GM12878 (cell line): ENCODE data around the gene MAST4. TPM values are rescaled to one million over a fixed set of nuclear protein-coding genes. Genes with fewer than 3 reads are reported as not detected.

Experiments
- ATAC-seq: fragments of 200-7000 bp; cut with Tn5 transposase; 3 replicates; pipeline ENCODE4 v1.9.1; 2020; ENCODE audit warnings: mild to moderate bottlenecking, moderate library complexity
- BruUV-seq: library from RNA; stranded (reverse); fragments of 400-500 nt; replicated peaks from 2 replicates; lab custom pipeline; 2021; lab: Mats Ljungman, UMichigan
- CTCF ChIA-PET: fragments of 300-600 bp; sonication (Branson Sonifier 250); formaldehyde crosslinking; extraction: SDS; loops from one replicate; lab custom pipeline; 2021; ENCODE audit warnings: inconsistent platforms; lab: Yijun Ruan, JAX
- POLR2A ChIA-PET: fragments of 350-600 bp; formaldehyde crosslinking; extraction: SDS; loops from one replicate; lab custom pipeline; 2021; ENCODE audit warnings: inconsistent platforms; lab: Charles Lee
- RAD21 ChIA-PET: fragments of 300-600 bp; sonication (Branson Sonifier 250); formaldehyde crosslinking; loops from one replicate; lab custom pipeline; 2023; ENCODE audit warnings: antibody characterized with exemption; ENCODE audit not compliant: unreplicated experiment; lab: Charles Lee
- SMC1A ChIA-PET: fragments of 300-600 bp; sonication (Branson Sonifier 250); formaldehyde crosslinking; loops from one replicate; lab custom pipeline; 2023; ENCODE audit not compliant: unreplicated experiment, uncharacterized antibody; lab: Charles Lee
- DNase-seq: peaks from one replicate; pipeline ENCODE4 v3.0.0-alpha.2; 2011; ENCODE audit warnings: low read depth, low spot score
- FAIRE-seq: peaks from 3 replicates; lab custom pipeline; 2011; peaks lifted over from hg19 to GRCh38; lab: Jason Lieb, UNC
- H2AFZ ChIP-seq: 2 replicates; pipeline ENCODE4 v1.6.0; 2011; ENCODE audit warnings: low read depth, low read length, control low read depth; ENCODE audit not compliant: control insufficient read depth
- H3K27ac ChIP-seq: 2 replicates; pipeline ENCODE4 v1.5.1; 2011; ENCODE audit warnings: control low read depth; ENCODE audit not compliant: control insufficient read depth, insufficient read depth
- H3K27me3 ChIP-seq, 2 experiments: replicated peaks in 1 of 2; 2 replicates each; pipeline versions ENCODE4 v1.6.0 to v1.6.1; 2011; ENCODE audit warnings: low read length in 1 of 2; ENCODE audit not compliant: control insufficient read depth in 2 of 2, insufficient read depth in 2 of 2
- H3K36me3 ChIP-seq, 2 experiments: 2 replicates each; pipeline ENCODE4 v1.5.1; 2011; ENCODE audit warnings: low read length in 1 of 2; ENCODE audit not compliant: control insufficient read depth in 2 of 2, insufficient read depth in 2 of 2
- H3K4me1 ChIP-seq: 2 replicates; pipeline ENCODE4 v1.6.1; 2011; ENCODE audit warnings: mild to moderate bottlenecking, low read length, moderate library complexity, mixed read lengths; ENCODE audit not compliant: control insufficient read depth, insufficient read depth
- H3K4me2 ChIP-seq: 2 replicates; pipeline ENCODE4 v1.6.0; 2011; ENCODE audit warnings: control low read depth; ENCODE audit not compliant: control insufficient read depth, insufficient read depth
- H3K4me3 ChIP-seq: fragments of 200-600 bp; sonication (generic); 2 replicates; pipeline ENCODE4 v1.5.1; 2016
- H3K79me2 ChIP-seq: 2 replicates; pipeline ENCODE4 v1.6.0; 2011; ENCODE audit warnings: low read length; ENCODE audit not compliant: control insufficient read depth, insufficient read depth
- H3K9ac ChIP-seq: 2 replicates; pipeline ENCODE4 v1.8.0; 2011; ENCODE audit warnings: low read length, control low read depth, mixed read lengths; ENCODE audit not compliant: control insufficient read depth, insufficient read depth
- H3K9me3 ChIP-seq: replicated peaks from 3 replicates; pipeline ENCODE4 v1.5.1; 2011; ENCODE audit warnings: mild to moderate bottlenecking, low read length; ENCODE audit not compliant: control insufficient read depth, insufficient read depth
- H4K20me1 ChIP-seq: 2 replicates; pipeline ENCODE4 v1.6.0; 2011; ENCODE audit not compliant: control insufficient read depth, insufficient read depth
- CEBPB ChIP-seq, 2 experiments: fragments of 150-350 bp in 1 of 2; IDR thresholded peaks; 2 replicates each; pipeline ENCODE4 v1.6.1; 2012 to 2014; ENCODE audit warnings: low read depth in 2 of 2, low read length in 2 of 2, borderline replicate concordance in 1 of 2, inconsistent platforms in 1 of 2
- CHD4 ChIP-seq: fragments of 200-600 bp; sonication (generic); IDR thresholded peaks from 2 replicates; pipeline ENCODE4 v1.6.1; 2016; ENCODE audit warnings: mild to moderate bottlenecking
- ETV6 ChIP-seq, 2 experiments: fragments of 450-650 bp in 1 of 2; IDR thresholded peaks in 1 of 2; conservative IDR thresholded peaks in 1 of 2; 2 replicates each; pipeline ENCODE4 v1.6.1; 2014; ENCODE audit warnings: antibody characterized with exemption in 1 of 2, borderline replicate concordance in 1 of 2, low read depth in 1 of 2, mild to moderate bottlenecking in 1 of 2, moderate library complexity in 1 of 2
- NR2F1 ChIP-seq: fragments of 450-650 bp; conservative IDR thresholded peaks from 2 replicates; pipeline ENCODE4 v1.6.1; 2017; ENCODE audit warnings: mild to moderate bottlenecking
- RB1 ChIP-seq: fragments of 450-650 bp; formaldehyde crosslinking; IDR thresholded peaks from 2 replicates; pipeline ENCODE4 v1.6.1; 2017; ENCODE audit warnings: mild to moderate bottlenecking, borderline replicate concordance
- SMC3 ChIP-seq: IDR thresholded peaks from 2 replicates; pipeline ENCODE4 v1.6.1; 2011; ENCODE audit warnings: low read length, improper control_type of control experiment, borderline replicate concordance
- SREBF1 ChIP-seq: IDR thresholded peaks from 2 replicates; pipeline ENCODE4 v1.6.1; 2012; ENCODE audit warnings: mild to moderate bottlenecking, low read length
- ZNF207 ChIP-seq: fragments of 450-650 bp; IDR thresholded peaks from 2 replicates; pipeline ENCODE4 v1.6.1; 2014; ENCODE audit warnings: antibody characterized with exemption, mild to moderate bottlenecking, borderline replicate concordance
- WGBS: methylation state at CpG from one replicate; pipeline ENCODE4 v1.1.6; 2016; ENCODE audit warnings: low lambda C conversion rate; ENCODE audit not compliant: insufficient replicate concordance, insufficient coverage; ENCODE audit errors: missing lambda C conversion rate; 5-methylcytosine and 5-hydroxymethylcytosine counted together
- in situ Hi-C: fragments of 300-500 bp; cut with MboI; formaldehyde crosslinking; loops from 9 replicates; pipeline ENCODE4 v1.14.3; 2018; ENCODE audit warnings: mixed read lengths
- intact Hi-C: fragments of 100-400 bp; cut with micrococcal nuclease; formaldehyde crosslinking; loops from one replicate; pipeline ENCODE4 v1.14.2; 2022; ENCODE audit not compliant: unreplicated experiment
- polyA plus RNA-seq, 11 experiments: library from polyadenylated mRNA; depleted of rRNA in 4 of 11; unstranded in 6 of 11; stranded (reverse) in 5 of 11; fragments of >200 nt; fragmentation: Nextera tagmentation in 4 of 11; fragmentation: Illumina TruSeq in 1 of 11; extraction: Ambion mirVana in 4 of 11; extraction: Trizol in 1 of 11; gene quantifications; 1 replicate in 1 of 11; 2 replicates in 10 of 11; pipeline versions ENCODE4 v1.2.1 to v1.2.3, GENCODE V29; 2011 to 2016; ENCODE audit warnings: inconsistent platforms in 2 of 11, missing spikeins in 2 of 11, low read depth in 1 of 11
- total RNA-seq, 4 experiments: library from RNA; depleted of rRNA in 3 of 4; stranded (reverse); fragments of >200 nt in 3 of 4; fragmentation: Illumina TruSeq in 1 of 4; extraction: Trizol in 1 of 4; gene quantifications; 2 replicates each; pipeline versions ENCODE4 v1.2.1 to v1.2.3, GENCODE V29; 2013 to 2021
- TF ChIP-seq, protein P1 (sequence below): fragments of 450-650 bp; IDR thresholded peaks from 2 replicates; pipeline ENCODE4 v1.6.1; 2017; ENCODE audit warnings: borderline replicate concordance
- TF ChIP-seq, protein P2 (sequence below): IDR thresholded peaks from 2 replicates; pipeline ENCODE4 v1.6.1; 2012; ENCODE audit warnings: mild to moderate bottlenecking, low read depth, low read length
- TF ChIP-seq, protein P3 (sequence below): fragments of 450-650 bp; IDR thresholded peaks from 2 replicates; pipeline ENCODE4 v1.6.1; 2018; ENCODE audit warnings: borderline replicate concordance, mild to moderate bottlenecking; ENCODE audit not compliant: partially characterized antibody
- TF ChIP-seq, protein P4 (sequence below): fragments of 450-650 bp; IDR thresholded peaks from 2 replicates; pipeline ENCODE4 v1.6.1; 2017; ENCODE audit warnings: mild to moderate bottlenecking, low read depth, inconsistent platforms; ENCODE audit not compliant: poor library complexity, severe bottlenecking

The MAST4 gene
- total and polyA plus RNA-seq, 10 of the 15 experiments (the other 5 are each of a cell fraction or from before 2014, with no cell fraction given) = 0.02 to 1.6 (median 0.29) TPM; not detected in 1

DNA sequence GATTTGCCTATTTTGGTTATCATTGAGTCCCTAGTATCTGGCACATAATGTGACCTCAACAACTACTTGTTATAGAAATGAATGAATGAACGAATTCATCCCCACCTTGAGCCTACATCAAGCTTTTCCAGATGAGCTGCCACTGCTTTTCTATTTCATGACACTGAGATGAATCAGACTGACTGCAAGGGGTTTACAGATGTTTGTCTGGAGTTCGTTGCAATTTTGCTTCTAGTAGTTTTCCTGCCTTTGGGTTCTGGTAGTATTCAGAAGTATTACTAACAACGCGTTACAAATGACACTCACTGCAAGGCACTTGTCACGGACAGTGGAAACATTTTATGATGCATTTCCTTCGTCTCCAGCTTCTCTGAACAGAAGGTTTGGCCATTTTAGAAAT is 378.1 kb downstream of the MAST4 start:
- H3K27ac ChIP-seq = no peak overlapping the region
- H3K9ac ChIP-seq = no peak overlapping the region
- CTCF ChIA-PET = no interaction called here
- WGBS = 32% methylated on average over 6 of the region's 6 CpGs
- intact Hi-C loops = no loop called here
- DNase-seq = no peak
- no peaks in the 10 kb centered on the region for H3K36me3 ChIP-seq
- H3K4me3 ChIP-seq = no peak overlapping the region
- H3K9me3 ChIP-seq = no peaks in the 10 kb centered on the region
- no TSS peak for BruUV-seq
- SMC1A ChIA-PET = interaction anchor here (0.6 kb wide), 1 partner anchor 1349 kb away, joined by 3 read pairs; no protein-coding TSS in a partner anchor
- no peaks in the 10 kb centered on the region for H3K79me2 ChIP-seq
- no peak for FAIRE-seq
- H3K4me1 ChIP-seq = no peaks in the 10 kb centered on the region
- in situ Hi-C loops = no loop called here
- H3K4me2 ChIP-seq = no peak overlapping the region
- no peak for ATAC-seq
- RAD21 ChIA-PET = no interaction called here
- peaks cover 0 to 1% of the 10 kb centered on the region in 2 experiments; a peak in 1 of 4 replicates for H3K27me3 ChIP-seq
- H4K20me1 ChIP-seq = no peaks in the 10 kb centered on the region
- H2AFZ ChIP-seq = no peak overlapping the region
- POLR2A ChIA-PET = no interaction called here
- TF ChIP-seq, protein P1, sequence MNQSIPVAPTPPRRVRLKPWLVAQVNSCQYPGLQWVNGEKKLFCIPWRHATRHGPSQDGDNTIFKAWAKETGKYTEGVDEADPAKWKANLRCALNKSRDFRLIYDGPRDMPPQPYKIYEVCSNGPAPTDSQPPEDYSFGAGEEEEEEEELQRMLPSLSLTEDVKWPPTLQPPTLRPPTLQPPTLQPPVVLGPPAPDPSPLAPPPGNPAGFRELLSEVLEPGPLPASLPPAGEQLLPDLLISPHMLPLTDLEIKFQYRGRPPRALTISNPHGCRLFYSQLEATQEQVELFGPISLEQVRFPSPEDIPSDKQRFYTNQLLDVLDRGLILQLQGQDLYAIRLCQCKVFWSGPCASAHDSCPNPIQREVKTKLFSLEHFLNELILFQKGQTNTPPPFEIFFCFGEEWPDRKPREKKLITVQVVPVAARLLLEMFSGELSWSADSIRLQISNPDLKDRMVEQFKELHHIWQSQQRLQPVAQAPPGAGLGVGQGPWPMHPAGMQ = no peak
- TF ChIP-seq ETV6 (conservative IDR thresholded peaks at IDR 0.05 in 1 of 2, IDR thresholded peaks at IDR 0.05 in 1 of 2; ENCODE audit: borderline replicate concordance in 1 of 2, low read depth in 1 of 2) (no peak), CHD4 (no peak), SREBF1 (no peak), RB1 (no peak), SMC3 (no peak), ZNF207 (no peak), CEBPB (IDR thresholded peaks at IDR 0.05; ENCODE audit: borderline replicate concordance in 1 of 2, low read depth in 2 of 2, low read length in 2 of 2) (no peak), NR2F1 (no peak)
- TF ChIP-seq, protein P2, sequence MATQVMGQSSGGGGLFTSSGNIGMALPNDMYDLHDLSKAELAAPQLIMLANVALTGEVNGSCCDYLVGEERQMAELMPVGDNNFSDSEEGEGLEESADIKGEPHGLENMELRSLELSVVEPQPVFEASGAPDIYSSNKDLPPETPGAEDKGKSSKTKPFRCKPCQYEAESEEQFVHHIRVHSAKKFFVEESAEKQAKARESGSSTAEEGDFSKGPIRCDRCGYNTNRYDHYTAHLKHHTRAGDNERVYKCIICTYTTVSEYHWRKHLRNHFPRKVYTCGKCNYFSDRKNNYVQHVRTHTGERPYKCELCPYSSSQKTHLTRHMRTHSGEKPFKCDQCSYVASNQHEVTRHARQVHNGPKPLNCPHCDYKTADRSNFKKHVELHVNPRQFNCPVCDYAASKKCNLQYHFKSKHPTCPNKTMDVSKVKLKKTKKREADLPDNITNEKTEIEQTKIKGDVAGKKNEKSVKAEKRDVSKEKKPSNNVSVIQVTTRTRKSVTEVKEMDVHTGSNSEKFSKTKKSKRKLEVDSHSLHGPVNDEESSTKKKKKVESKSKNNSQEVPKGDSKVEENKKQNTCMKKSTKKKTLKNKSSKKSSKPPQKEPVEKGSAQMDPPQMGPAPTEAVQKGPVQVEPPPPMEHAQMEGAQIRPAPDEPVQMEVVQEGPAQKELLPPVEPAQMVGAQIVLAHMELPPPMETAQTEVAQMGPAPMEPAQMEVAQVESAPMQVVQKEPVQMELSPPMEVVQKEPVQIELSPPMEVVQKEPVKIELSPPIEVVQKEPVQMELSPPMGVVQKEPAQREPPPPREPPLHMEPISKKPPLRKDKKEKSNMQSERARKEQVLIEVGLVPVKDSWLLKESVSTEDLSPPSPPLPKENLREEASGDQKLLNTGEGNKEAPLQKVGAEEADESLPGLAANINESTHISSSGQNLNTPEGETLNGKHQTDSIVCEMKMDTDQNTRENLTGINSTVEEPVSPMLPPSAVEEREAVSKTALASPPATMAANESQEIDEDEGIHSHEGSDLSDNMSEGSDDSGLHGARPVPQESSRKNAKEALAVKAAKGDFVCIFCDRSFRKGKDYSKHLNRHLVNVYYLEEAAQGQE = no peak
- TF ChIP-seq, protein P3, sequence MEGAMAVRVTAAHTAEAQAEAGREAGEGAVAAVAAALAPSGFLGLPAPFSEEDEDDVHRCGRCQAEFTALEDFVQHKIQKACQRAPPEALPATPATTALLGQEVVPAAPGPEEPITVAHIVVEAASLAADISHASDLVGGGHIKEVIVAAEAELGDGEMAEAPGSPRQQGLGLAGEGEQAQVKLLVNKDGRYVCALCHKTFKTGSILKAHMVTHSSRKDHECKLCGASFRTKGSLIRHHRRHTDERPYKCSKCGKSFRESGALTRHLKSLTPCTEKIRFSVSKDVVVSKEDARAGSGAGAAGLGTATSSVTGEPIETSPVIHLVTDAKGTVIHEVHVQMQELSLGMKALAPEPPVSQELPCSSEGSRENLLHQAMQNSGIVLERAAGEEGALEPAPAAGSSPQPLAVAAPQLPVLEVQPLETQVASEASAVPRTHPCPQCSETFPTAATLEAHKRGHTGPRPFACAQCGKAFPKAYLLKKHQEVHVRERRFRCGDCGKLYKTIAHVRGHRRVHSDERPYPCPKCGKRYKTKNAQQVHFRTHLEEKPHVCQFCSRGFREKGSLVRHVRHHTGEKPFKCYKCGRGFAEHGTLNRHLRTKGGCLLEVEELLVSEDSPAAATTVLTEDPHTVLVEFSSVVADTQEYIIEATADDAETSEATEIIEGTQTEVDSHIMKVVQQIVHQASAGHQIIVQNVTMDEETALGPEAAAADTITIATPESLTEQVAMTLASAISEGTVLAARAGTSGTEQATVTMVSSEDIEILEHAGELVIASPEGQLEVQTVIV = no peak
- TF ChIP-seq, protein P4, sequence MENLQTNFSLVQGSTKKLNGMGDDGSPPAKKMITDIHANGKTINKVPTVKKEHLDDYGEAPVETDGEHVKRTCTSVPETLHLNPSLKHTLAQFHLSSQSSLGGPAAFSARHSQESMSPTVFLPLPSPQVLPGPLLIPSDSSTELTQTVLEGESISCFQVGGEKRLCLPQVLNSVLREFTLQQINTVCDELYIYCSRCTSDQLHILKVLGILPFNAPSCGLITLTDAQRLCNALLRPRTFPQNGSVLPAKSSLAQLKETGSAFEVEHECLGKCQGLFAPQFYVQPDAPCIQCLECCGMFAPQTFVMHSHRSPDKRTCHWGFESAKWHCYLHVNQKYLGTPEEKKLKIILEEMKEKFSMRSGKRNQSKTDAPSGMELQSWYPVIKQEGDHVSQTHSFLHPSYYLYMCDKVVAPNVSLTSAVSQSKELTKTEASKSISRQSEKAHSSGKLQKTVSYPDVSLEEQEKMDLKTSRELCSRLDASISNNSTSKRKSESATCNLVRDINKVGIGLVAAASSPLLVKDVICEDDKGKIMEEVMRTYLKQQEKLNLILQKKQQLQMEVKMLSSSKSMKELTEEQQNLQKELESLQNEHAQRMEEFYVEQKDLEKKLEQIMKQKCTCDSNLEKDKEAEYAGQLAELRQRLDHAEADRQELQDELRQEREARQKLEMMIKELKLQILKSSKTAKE = no peak
